Parathyroid adenoma (tissue), 2 donors: ENCODE data around the gene ENHO.

ENCODE experiments used
- H2AFZ ChIP-seq: fragments of 300-600 bp; sonication (generic); one replicate; pipeline ENCODE4 v1.7.0; 2017; ENCODE audit warnings: antibody characterized with exemption, mild to moderate bottlenecking
- H3K27ac ChIP-seq: fragments of 300-600 bp; sonication (generic); one replicate; pipeline ENCODE4 v1.7.0; 2017
- H3K27me3 ChIP-seq: fragments of 300-600 bp; sonication (generic); one replicate; pipeline ENCODE4 v1.7.0; 2017; ENCODE audit warnings: low read length; ENCODE audit not compliant: control insufficient read depth, insufficient read depth
- H3K36me3 ChIP-seq: fragments of 300-600 bp; sonication (generic); one replicate; pipeline ENCODE4 v1.7.0; 2017; ENCODE audit warnings: low read length; ENCODE audit not compliant: control insufficient read depth, insufficient read depth
- H3K4me1 ChIP-seq: fragments of 300-600 bp; sonication (generic); one replicate; pipeline ENCODE4 v1.7.0; 2017; ENCODE audit warnings: control low read depth
- H3K4me2 ChIP-seq: fragments of 300-600 bp; sonication (generic); one replicate; pipeline ENCODE4 v1.7.0; 2017; ENCODE audit warnings: low read length
- H3K4me3 ChIP-seq: fragments of 300-600 bp; sonication (generic); one replicate; pipeline ENCODE4 v1.7.0; 2017; ENCODE audit warnings: low read depth, low read length
- H3K79me2 ChIP-seq: fragments of 300-600 bp; sonication (generic); one replicate; pipeline ENCODE4 v1.7.0; 2017; ENCODE audit warnings: control low read depth
- H3K9ac ChIP-seq: fragments of 300-600 bp; sonication (generic); one replicate; pipeline ENCODE4 v1.7.0; 2017; ENCODE audit warnings: mild to moderate bottlenecking
- H3K9me3 ChIP-seq: fragments of 300-600 bp; sonication (generic); one replicate; pipeline ENCODE4 v1.7.0; 2017; ENCODE audit warnings: low read length; ENCODE audit not compliant: control insufficient read depth
- TF ChIP-seq, protein P1 (sequence below): fragments of 300-600 bp; sonication (generic); IDR thresholded peaks from one replicate; pipeline ENCODE4 v1.7.0; 2017; ENCODE audit warnings: antibody characterized with exemption, mild to moderate bottlenecking
- donor health status: primary hyperparathyroidism.

The ENHO gene

DNA sequence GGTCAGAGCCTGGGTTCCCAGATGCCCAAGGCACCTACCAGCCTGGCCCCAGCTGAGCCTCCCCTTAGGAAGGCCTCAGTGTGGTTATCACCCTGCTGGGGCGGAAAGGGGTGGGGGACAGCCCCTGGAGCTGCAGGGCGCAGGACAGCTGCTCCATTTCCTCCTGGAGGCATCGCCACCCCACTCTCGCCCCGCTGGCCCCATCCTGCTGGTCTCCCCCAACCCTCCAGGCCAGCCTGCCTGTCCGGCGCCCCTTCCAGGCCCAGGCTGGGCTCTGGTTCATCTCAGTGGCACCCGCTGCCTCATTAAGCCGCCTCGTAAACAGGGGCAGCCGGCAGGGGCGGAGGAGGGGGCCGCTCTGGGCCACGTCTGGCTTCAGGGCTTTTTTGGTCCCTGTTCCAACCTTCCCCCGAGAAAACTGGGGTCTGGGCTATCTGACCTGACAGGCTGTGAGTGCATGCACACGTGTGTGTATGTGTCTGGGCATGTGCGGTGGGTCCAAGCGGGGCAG, 30.8 kb upstream of the ENHO start:
- no peaks in the 10 kb centered on the region for H3K79me2 ChIP-seq
- no peak overlapping the region for H3K4me3 ChIP-seq
- no peak overlapping the region for H3K9ac ChIP-seq
- peaks cover 8% of the 10 kb centered on the region for H3K4me1 ChIP-seq
- H3K36me3 ChIP-seq = no peaks in the 10 kb centered on the region
- H3K27ac ChIP-seq = no peak overlapping the region
- no peak overlapping the region for H3K4me2 ChIP-seq
- H2AFZ ChIP-seq = no peak overlapping the region
- no peaks in the 10 kb centered on the region for H3K27me3 ChIP-seq
- TF ChIP-seq, protein P1, sequence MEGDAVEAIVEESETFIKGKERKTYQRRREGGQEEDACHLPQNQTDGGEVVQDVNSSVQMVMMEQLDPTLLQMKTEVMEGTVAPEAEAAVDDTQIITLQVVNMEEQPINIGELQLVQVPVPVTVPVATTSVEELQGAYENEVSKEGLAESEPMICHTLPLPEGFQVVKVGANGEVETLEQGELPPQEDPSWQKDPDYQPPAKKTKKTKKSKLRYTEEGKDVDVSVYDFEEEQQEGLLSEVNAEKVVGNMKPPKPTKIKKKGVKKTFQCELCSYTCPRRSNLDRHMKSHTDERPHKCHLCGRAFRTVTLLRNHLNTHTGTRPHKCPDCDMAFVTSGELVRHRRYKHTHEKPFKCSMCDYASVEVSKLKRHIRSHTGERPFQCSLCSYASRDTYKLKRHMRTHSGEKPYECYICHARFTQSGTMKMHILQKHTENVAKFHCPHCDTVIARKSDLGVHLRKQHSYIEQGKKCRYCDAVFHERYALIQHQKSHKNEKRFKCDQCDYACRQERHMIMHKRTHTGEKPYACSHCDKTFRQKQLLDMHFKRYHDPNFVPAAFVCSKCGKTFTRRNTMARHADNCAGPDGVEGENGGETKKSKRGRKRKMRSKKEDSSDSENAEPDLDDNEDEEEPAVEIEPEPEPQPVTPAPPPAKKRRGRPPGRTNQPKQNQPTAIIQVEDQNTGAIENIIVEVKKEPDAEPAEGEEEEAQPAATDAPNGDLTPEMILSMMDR = no peak
- no peaks in the 10 kb centered on the region for H3K9me3 ChIP-seq

DNA sequence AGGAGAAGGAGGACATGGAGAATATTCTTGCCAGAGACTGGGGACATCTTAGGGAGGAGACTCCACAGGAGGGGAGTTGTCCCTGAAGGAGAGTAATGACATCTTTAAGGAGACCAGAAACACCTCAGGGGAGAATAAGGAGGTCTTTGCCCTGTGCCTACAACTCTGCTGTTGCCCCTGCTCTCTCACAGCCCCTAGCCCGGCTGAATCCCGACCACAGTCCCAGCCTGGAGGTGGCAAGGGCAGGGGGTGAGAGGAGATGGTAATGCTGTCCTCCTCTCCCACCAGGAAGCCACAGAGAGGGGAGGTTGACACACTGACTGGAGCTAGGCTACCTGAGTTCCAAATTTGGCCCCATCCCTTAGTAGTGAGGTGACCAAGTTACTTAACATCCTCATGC, 30.2 kb upstream of the ENHO start:
- H3K4me1 ChIP-seq = peaks cover 5% of the 10 kb centered on the region
- H2AFZ ChIP-seq = peak overlapping the region; percentile 56
- H3K4me3 ChIP-seq = no peak overlapping the region
- no peaks in the 10 kb centered on the region for H3K36me3 ChIP-seq
- peak overlapping the region; percentile 36 for H3K27ac ChIP-seq
- no peak overlapping the region for H3K9ac ChIP-seq
- no peaks in the 10 kb centered on the region for H3K27me3 ChIP-seq
- TF ChIP-seq, protein P1 = no peak
- H3K79me2 ChIP-seq = no peaks in the 10 kb centered on the region
- no peak overlapping the region for H3K4me2 ChIP-seq
- no peaks in the 10 kb centered on the region for H3K9me3 ChIP-seq

DNA sequence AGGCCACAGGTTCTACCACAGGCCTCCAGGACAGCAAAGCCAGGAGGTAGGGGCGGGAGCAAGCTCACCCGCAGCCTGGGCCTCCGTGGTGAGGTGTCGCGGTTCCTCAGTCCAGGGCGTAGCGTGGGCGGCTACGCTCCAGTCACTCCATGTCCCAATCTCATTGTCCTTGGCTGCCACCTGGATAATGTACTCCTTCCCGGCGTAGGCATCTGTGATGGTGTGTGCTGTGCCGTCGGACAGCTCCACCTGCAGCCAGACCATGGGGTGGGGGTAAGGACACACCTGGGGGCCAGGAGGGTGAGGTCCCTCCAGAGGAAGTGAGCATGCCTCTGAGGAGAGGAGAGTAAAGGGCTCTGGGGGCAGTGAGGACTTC, 29.8 kb upstream of the ENHO start:
- Histone ChIP-seq H3K9me3 (no peaks in the 10 kb centered on the region), H3K27me3 (no peaks in the 10 kb centered on the region), H3K4me3 (no peak overlapping the region), H3K36me3 (no peaks in the 10 kb centered on the region), H3K9ac (no peak overlapping the region), H3K79me2 (no peaks in the 10 kb centered on the region), H2AFZ (peak overlapping the region; percentile 56), H3K27ac (peak overlapping the region; percentile 36), H3K4me1 (peaks cover 5% of the 10 kb centered on the region), H3K4me2 (no peak overlapping the region)
- TF ChIP-seq, protein P1 = no peak

DNA sequence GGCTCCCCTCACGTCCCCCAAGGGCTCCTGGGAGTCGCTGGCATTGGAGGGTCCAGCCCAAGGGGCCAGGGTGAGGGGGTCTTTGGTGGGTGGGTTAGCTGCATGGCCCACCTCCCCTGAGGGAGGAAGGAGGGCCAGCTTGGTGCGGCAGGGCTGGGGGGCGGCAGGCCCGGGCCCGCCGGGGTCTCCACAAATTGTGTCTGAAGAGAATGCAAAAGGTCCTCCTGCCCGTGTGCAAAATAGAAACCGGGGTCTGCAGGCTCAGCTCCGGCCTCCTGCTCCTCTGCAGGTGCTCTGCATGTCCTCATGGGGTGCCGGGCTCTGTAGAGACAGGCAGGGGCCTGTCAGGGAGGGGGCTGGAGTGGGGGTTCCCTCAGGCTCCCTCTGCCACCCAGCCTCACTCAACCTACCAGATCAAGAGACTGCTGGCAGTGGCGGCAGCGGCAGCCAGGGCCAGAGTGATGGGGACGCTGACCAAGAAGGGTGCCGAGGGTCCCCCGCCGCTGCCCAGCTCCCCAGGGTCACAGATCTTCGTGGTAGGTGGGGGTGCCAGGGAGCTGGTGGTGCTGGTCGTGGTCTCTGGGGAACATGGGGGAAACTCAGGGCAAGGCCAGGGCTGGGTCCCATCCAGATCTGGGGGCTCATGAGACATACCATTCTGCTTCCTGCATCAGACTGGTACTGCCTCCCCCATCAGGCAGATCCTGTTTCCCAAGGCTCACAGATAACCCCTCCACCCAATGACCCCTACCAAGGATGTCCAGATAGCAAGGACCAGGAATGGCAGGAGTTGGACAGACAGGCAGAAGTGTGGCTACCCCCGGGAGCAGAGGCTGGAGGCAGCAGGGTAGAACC, 29.2 kb upstream of the ENHO start:
- Histone ChIP-seq H3K4me1 (peaks cover 5% of the 10 kb centered on the region), H3K4me2 (no peak overlapping the region), H3K9me3 (no peaks in the 10 kb centered on the region), H3K9ac (no peak overlapping the region), H3K36me3 (no peaks in the 10 kb centered on the region), H3K79me2 (no peaks in the 10 kb centered on the region), H2AFZ (peak overlapping the region; percentile 56), H3K4me3 (no peak overlapping the region), H3K27me3 (no peaks in the 10 kb centered on the region), H3K27ac (peak overlapping the region; percentile 36)
- TF ChIP-seq, protein P1 = no peak
